ENCODE results near the gene MED15. TPM values are rescaled to one million over a fixed set of nuclear protein-coding genes. Genes with fewer than 3 reads are reported as not detected.

MED15 gene
- total RNA-seq, 1 experiment from 2014 or later = 87.9 TPM

- H3K36me3 ChIP-seq (ENCODE audit: low read depth) = no peaks in the 10 kb centered on the region
- no peak for DNase-seq
- H4K20me1 ChIP-seq (ENCODE audit: insufficient read depth) = no peaks in the 10 kb centered on the region
- intact Hi-C loops (cut with micrococcal nuclease; ENCODE audit: unreplicated experiment) = no loop called here
- no peaks in the 10 kb centered on the region for H3K27me3 ChIP-seq (ENCODE audit: insufficient read depth, low read depth)
- H3K4me3 ChIP-seq = no peak overlapping the region
- no peaks in the 10 kb centered on the region for H3F3A ChIP-seq (ENCODE audit: insufficient read depth, low read depth)
- no peak overlapping the region for H3K27ac ChIP-seq
- no TSS peak for BruUV-seq (replicated peaks)
- no peak overlapping the region for H3K4me2 ChIP-seq
- POLR2A ChIA-PET (ENCODE audit: unreplicated experiment) = no interaction called here
- H3K9me3 ChIP-seq (ENCODE audit: insufficient read depth, low read depth) = no peaks in the 10 kb centered on the region
- H3K9me2 ChIP-seq (ENCODE audit: insufficient read depth) = no peaks in the 10 kb centered on the region
- CTCF ChIA-PET = no interaction called here
- no peaks in the 10 kb centered on the region for H3K79me2 ChIP-seq (ENCODE audit: low read depth)
- H3K4me1 ChIP-seq (replicated peaks; ENCODE audit: insufficient read depth) = no peaks in the 10 kb centered on the region
- no peak for TF ChIP-seq EZH2 (IDR thresholded peaks at IDR 0.05; ENCODE audit: low read depth)
- no peak for TF ChIP-seq CTCF (conservative IDR thresholded peaks at IDR 0.05)
- H2AFZ ChIP-seq = no peak overlapping the region
These were observed 75.3 kb downstream of the MED15 start for GRCh38 chr22:20582520-20583361.

GRCh38 chr22:20583471-20583922 lies 76.1 kb downstream of the MED15 start:
- H3K79me2 ChIP-seq (ENCODE audit: low read depth) = no peaks in the 10 kb centered on the region
- H2AFZ ChIP-seq = no peak overlapping the region
- H3K36me3 ChIP-seq (ENCODE audit: low read depth) = no peaks in the 10 kb centered on the region
- no peaks in the 10 kb centered on the region for H3K4me1 ChIP-seq (replicated peaks; ENCODE audit: insufficient read depth)
- no peak overlapping the region for H3K27ac ChIP-seq
- H3K4me2 ChIP-seq = no peak overlapping the region
- H3K9me2 ChIP-seq (ENCODE audit: insufficient read depth) = no peaks in the 10 kb centered on the region
- no peaks in the 10 kb centered on the region for H3K9me3 ChIP-seq (ENCODE audit: insufficient read depth, low read depth)
- no TSS peak for BruUV-seq (replicated peaks)
- H4K20me1 ChIP-seq (ENCODE audit: insufficient read depth) = no peaks in the 10 kb centered on the region
- TF ChIP-seq CTCF (conservative IDR thresholded peaks at IDR 0.05) = no peak; the same call in 1 of the 2 replicates
- no peak for TF ChIP-seq EZH2 (IDR thresholded peaks at IDR 0.05; ENCODE audit: low read depth)
- H3K27me3 ChIP-seq (ENCODE audit: insufficient read depth, low read depth) = no peaks in the 10 kb centered on the region
- ChIA-PET POLR2A (ENCODE audit: unreplicated experiment) (no interaction called here), CTCF (no interaction called here)
- DNase-seq = no peak
- intact Hi-C loops (cut with micrococcal nuclease; ENCODE audit: unreplicated experiment) = no loop called here
- H3F3A ChIP-seq (ENCODE audit: insufficient read depth, low read depth) = no peaks in the 10 kb centered on the region
- H3K4me3 ChIP-seq = no peak overlapping the region

- H3K79me2 ChIP-seq (ENCODE audit: low read depth) = no peaks in the 10 kb centered on the region
- no peaks in the 10 kb centered on the region for H3F3A ChIP-seq (ENCODE audit: insufficient read depth, low read depth)
- no peaks in the 10 kb centered on the region for H4K20me1 ChIP-seq (ENCODE audit: insufficient read depth)
- ChIA-PET POLR2A (ENCODE audit: unreplicated experiment) (no interaction called here), CTCF (no interaction called here)
- H3K36me3 ChIP-seq (ENCODE audit: low read depth) = no peaks in the 10 kb centered on the region
- H3K4me1 ChIP-seq (replicated peaks; ENCODE audit: insufficient read depth) = no peaks in the 10 kb centered on the region
- H3K9me2 ChIP-seq (ENCODE audit: insufficient read depth) = no peaks in the 10 kb centered on the region
- DNase-seq = no peak
- no peak overlapping the region for H3K4me2 ChIP-seq
- H3K27ac ChIP-seq = no peak overlapping the region
- H2AFZ ChIP-seq = no peak overlapping the region
- no peaks in the 10 kb centered on the region for H3K27me3 ChIP-seq (ENCODE audit: insufficient read depth, low read depth)
- BruUV-seq (replicated peaks) = no TSS peak
- no peaks in the 10 kb centered on the region for H3K9me3 ChIP-seq (ENCODE audit: insufficient read depth, low read depth)
- intact Hi-C loops (cut with micrococcal nuclease; ENCODE audit: unreplicated experiment) = no loop called here
- TF ChIP-seq EZH2 (IDR thresholded peaks at IDR 0.05; ENCODE audit: low read depth) = no peak
- TF ChIP-seq CTCF (conservative IDR thresholded peaks at IDR 0.05) = no peak
- H3K4me3 ChIP-seq = no peak overlapping the region
These were observed 76.8 kb downstream of the MED15 start for GRCh38 chr22:20584029-20584871.

Data from PC-9 (cell line).